GM12873 (cell line): ENCODE data around the gene HECW1.
A peak's percentile ranks its signal among the peaks of the same experiment; 100 is the strongest.

Source experiments
- CTCF ChIP-seq: IDR thresholded peaks from 2 replicates; pipeline ENCODE4 v1.5.1; 2012; ENCODE audit warnings: low read depth, mild to moderate bottlenecking, moderate library complexity, low read length, control low read depth; ENCODE audit not compliant: insufficient read depth; ENCODE audit errors: missing control alignments

Gene HECW1

GRCh38 chr7:43476896-43477295 is 364.4 kb downstream of the HECW1 start:
- no peak for TF ChIP-seq CTCF

- peak; percentile 31 for TF ChIP-seq CTCF
Observed at GRCh38 chr7:43479042-43479441, 366.6 kb downstream of the HECW1 start.

GRCh38 chr7:43479543-43479942 is 367.1 kb downstream of the HECW1 start:
- TF ChIP-seq CTCF = no peak

DNA sequence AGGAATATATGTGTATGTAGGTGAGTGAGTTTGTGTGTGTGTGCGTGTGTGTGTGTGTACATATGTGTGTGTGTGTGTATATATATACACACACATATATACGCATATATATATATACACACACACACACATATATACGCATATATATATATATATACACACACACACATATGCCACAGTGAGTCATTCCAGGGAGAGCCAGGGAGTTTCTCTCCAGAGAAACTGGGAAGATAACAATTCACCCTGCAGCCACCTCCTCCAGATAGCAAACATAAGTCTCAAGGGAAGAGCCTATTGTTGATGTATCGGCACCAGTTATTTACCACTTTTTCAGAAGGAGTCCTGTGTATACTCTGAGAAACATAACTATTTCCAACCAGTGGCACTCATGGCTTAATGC is 368.1 kb downstream of the HECW1 start:
- no peak for TF ChIP-seq CTCF

GRCh38 chr7:43481902-43482678 is 369.6 kb downstream of the HECW1 start:
- TF ChIP-seq CTCF = no peak

GRCh38 chr7:43482679-43483252 is 370.3 kb downstream of the HECW1 start:
- no peak for TF ChIP-seq CTCF

DNA sequence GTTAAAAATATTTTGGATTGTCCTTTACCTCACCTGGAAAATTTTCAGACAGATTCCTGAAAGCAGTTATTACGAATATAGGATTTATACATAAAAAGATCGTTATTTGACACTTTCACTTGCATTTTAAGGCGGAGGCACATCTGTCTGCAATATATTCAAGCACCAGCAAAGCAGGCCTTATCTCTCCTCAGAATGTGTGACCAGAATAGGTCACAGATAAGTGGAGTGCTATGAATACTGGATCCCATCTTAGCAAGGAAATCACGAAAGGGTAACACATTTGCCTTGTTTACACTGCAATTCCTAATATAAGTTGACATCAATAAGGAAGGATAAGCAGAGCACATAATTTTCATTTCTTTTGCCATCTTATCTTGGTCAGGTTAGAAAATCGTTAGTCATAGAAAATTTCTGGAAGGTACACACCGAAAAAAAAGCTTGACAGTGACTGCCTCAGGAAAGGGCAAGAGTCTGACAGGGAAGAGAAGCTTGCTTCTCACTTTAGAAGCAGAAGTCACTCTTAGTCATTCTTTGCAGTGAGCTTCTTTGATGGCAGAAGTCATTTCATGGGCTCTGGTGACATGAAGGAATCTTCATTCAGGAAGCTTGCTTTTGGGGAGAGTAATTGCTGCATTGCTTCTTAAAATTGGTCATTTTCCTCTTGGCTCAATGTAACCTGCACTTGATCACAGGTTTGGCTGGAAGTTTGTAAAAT is 372.4 kb downstream of the HECW1 start:
- no peak for TF ChIP-seq CTCF
